Esophagus muscularis mucosa (tissue), 3 donors: ENCODE results near the gene CACNB1.

ENCODE experiments used
- POLR2A ChIP-seq: fragments of 450-650 bp; IDR thresholded peaks from one replicate; pipeline ENCODE4 v1.6.1; 2017; ENCODE audit warnings: antibody characterized with exemption, moderate library complexity, mild to moderate bottlenecking, low read depth
- TF ChIP-seq, protein P1 (sequence below), 3 experiments: fragments of 200-600 bp in 2 of 3; fragments of 450-650 bp in 1 of 3; sonication (generic) in 2 of 3; IDR thresholded peaks; one replicate each; pipeline ENCODE4 v1.5.1; 2017 to 2019; ENCODE audit warnings: antibody characterized with exemption in 3 of 3, mild to moderate bottlenecking in 2 of 3, moderate library complexity in 1 of 3

DNA sequence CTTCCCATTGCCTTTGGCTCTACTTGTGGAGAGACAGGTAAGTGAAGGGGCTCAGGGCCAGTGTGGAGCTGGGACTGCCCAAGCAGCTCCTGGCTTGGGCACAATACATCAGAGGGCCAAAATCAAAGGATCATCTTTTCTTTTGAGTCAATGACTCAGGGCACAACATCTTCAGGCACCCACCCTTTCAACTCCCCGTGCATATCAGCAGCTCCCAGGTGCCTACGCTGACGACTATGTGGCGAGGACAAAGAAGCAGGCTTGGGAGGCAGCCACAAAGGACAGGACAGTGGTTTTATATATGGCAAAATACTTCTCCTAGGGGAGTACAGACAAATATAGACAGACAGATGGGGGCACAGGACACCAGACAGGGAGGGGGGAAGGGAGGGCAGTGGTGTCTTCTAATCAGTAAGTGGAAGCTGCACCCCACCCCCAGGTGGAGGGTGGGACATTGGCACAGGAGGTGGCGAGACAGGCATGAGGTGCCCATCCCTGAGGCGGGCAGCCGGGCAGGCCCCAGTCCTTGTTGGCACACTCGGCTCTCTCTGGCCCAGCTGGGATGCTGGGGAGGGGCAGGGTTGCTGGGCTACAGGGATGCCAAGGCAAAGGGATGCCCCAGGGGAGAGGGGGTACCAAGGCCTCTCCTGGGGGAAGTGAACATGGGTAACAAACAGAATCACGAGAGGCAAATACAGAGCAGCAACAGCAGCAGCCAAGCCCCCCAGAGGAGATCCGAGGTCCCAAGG, 23.8 kb downstream of the CACNB1 start:
- TF ChIP-seq, protein P1, sequence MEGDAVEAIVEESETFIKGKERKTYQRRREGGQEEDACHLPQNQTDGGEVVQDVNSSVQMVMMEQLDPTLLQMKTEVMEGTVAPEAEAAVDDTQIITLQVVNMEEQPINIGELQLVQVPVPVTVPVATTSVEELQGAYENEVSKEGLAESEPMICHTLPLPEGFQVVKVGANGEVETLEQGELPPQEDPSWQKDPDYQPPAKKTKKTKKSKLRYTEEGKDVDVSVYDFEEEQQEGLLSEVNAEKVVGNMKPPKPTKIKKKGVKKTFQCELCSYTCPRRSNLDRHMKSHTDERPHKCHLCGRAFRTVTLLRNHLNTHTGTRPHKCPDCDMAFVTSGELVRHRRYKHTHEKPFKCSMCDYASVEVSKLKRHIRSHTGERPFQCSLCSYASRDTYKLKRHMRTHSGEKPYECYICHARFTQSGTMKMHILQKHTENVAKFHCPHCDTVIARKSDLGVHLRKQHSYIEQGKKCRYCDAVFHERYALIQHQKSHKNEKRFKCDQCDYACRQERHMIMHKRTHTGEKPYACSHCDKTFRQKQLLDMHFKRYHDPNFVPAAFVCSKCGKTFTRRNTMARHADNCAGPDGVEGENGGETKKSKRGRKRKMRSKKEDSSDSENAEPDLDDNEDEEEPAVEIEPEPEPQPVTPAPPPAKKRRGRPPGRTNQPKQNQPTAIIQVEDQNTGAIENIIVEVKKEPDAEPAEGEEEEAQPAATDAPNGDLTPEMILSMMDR (IDR thresholded peaks at IDR 0.05) = no peak
- no peak for TF ChIP-seq POLR2A
